Measurements from ENCODE around the gene SLC25A47. TPM values are rescaled to one million over a fixed set of nuclear protein-coding genes. Genes with fewer than 3 reads are reported as not detected.
"Not testable (repeated sequence)": the region's sequence is repeated elsewhere in the genome, so short reads cannot be mapped to it uniquely, and the experiment has no call there.

Gene SLC25A47
- total RNA-seq, 1 donor from 2014 or later = not detected

- no peak for DNase-seq (ENCODE audit: low spot score)
- intact Hi-C loops (cut with DNase I) = loop anchor here (5.0 kb wide), 1 partner anchor 89 kb away; the partner anchor contains the start of gene WDR25
- ATAC-seq = no peak
These were observed 34.6 kb upstream of the SLC25A47 start for GRCh38 chr14:100288382-100289185.

GRCh38 chr14:100289916-100290606 is 33.1 kb upstream of the SLC25A47 start:
- no peak for ATAC-seq
- DNase-seq (ENCODE audit: low spot score) = no peak
- intact Hi-C loops (cut with DNase I) = loop anchor here (5.0 kb wide), 1 partner anchor 87 kb away; the partner anchor contains the start of gene WDR25

- intact Hi-C loops (cut with DNase I) = no loop called here
- DNase-seq (ENCODE audit: low spot score) (peak; percentile 58), ATAC-seq (no peak)
These were observed 32.4 kb upstream of the SLC25A47 start for GRCh38 chr14:100290607-100291304.

GRCh38 chr14:100291305-100292075 is 31.6 kb upstream of the SLC25A47 start:
- DNase-seq (ENCODE audit: low spot score) = peak; percentile 50
- ATAC-seq = no peak
- intact Hi-C loops (cut with DNase I) = no loop called here

DNA sequence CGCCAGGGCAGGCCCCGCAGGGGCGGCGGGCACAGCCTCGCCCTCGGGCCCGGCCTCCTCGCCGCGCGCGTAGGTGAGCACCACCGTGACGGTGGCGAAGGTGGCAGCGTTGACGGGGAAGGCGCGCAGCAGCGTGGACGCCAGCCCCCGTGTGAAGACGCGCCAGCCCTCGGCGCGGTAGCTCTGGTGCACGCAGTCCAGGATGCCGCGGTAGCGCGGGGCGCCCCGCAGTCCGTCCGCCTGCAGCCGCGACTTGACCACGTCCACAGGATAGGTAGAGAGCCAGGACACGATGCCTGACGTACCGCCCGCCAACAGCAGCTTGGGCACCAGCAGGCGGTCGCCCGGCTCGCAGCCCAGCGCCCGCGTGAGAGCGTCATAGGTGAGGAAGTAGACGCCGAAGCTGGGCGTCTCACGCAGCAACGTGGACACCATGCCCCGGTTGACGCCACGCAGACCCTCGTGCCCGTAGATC is 30.8 kb upstream of the SLC25A47 start:
- intact Hi-C loops (cut with DNase I) = no loop called here
- DNase-seq (ENCODE audit: low spot score) (peak; percentile 53), ATAC-seq (no peak)

- no peak for ATAC-seq
- DNase-seq (ENCODE audit: low spot score) = peak; percentile 54
- intact Hi-C loops (cut with DNase I) = no loop called here
These were observed 30.2 kb upstream of the SLC25A47 start for GRCh38 chr14:100292776-100293461.

GRCh38 chr14:100293497-100294212 is 29.5 kb upstream of the SLC25A47 start:
- ATAC-seq (no peak), DNase-seq (ENCODE audit: low spot score) (peak; percentile 23)
- intact Hi-C loops (cut with DNase I) = no loop called here

DNA sequence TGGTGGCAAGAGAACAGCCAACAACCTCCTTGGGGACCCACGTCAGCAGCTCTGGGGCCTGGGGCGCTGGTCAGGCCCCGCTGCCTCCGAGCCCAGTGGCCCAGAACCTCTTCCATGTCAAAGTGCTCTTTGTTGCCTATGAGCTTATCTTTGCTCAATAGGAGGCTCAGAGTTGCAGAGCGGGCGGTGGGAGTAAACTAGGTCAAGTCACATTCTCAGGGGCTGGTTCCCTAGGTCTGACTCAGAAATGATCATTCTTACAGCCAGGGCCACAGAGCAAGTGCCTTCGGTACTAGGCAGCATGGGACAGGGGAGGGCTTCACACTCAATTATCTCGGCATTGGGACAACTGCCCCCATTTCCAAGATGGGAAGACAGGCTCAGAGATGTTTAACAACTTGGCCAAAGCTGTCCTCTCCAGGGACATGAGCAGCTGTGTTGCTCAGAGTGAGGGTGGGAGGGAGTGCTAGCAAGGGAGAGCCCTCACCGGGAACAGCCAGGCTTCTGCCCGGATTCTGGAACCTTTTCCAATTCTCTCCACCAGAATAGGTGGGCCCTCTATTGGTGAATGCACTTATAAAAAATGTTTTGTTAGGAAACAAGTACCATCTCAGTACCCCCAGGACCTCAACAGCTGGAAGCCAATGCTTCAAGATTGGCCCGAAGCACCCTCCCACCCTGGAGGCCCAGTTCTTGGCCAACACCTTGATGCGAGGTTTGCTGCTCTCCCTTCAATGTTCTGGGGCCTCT is 28.8 kb upstream of the SLC25A47 start:
- intact Hi-C loops (cut with DNase I) = no loop called here
- DNase-seq (ENCODE audit: low spot score) (peak; percentile 50), ATAC-seq (peak; percentile 7)

DNA sequence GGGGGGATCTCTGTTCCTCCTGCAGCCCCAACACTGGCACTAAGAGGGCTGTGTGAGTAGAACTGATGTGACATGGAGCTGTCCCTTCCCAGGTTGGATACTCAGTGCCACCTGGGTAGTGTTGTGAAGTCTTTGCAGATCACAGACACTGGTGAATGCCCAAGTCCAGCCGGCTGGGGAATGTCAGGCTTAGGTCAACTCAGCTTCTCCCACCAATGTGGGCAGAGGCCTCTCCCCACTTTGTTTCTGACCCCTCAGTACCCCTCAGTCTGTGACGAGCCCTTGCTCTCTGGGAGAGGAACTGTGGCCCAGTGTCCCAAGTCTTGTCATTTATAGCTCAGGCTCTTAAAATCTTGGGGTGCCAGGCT is 28.2 kb upstream of the SLC25A47 start:
- ATAC-seq (no peak), DNase-seq (ENCODE audit: low spot score) (peak; percentile 49)
- intact Hi-C loops (cut with DNase I) = no loop called here

DNA sequence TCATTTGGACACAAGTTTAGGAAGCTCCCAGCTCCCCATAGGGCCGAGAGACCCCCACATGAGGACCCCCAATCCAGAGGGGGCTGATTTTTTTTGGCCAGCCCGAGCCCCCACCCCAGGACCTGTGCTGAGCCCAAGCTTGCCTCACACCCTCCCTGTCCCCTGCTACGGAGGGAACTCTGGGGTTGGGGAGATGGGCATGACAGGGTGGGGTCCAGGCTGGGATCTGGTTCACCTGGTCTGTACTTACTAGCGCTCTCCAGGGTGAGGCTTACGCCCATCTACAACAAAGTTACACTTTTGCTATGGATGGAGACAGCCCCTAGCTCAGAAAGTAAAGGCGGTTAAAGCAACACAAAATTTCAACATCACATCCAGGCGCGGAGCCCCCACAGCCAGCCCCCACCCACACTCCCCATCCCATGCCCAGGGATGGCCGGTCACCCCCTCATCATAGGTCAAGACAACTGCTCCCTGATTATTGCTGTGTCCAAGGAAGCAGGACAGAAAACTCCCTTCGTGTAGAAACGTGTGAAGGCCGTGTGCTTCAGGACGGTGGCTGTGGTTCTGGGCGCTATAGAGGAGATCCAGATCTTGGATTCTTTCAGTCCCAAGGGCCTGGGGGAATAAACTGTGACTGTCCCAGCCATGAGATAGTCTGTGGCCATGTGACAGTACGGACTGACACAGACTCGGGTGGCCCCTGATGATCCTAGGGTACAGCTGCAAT is 27.6 kb upstream of the SLC25A47 start:
- ATAC-seq (no peak), DNase-seq (ENCODE audit: low spot score) (peak; percentile 50)
- intact Hi-C loops (cut with DNase I) = no loop called here

DNA sequence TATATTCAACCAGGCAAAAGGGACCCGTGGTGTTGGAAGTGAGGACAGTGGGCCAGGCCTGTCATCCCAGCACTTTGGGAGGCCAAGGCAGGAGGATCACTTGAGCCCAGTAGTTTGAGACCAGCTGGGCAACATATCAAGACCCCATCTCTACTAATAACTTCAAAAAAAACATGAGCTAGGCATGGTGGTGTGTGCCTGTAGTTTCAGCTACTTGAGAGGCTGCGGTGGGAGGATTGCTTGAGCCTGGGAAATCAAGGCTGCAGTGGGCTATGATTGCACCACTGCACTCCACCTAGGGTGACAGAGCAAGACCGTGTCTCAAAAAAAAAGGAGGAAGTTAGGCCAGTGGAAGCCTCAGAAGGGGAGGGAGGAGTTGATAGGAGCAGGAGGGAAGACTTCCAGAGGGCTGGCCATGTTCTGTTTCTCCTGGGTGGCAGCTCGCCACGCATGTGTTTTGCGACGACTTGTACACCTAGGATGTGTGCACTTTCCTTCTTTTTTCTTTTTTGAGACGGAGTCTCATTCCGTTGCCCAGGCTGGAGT is 27.0 kb upstream of the SLC25A47 start:
- intact Hi-C loops (cut with DNase I) = no loop called here
- ATAC-seq (no peak), DNase-seq (ENCODE audit: low spot score) (peak; percentile 56)

GRCh38 chr14:100296729-100297128 is 26.4 kb upstream of the SLC25A47 start:
- ATAC-seq; intact Hi-C loops (cut with DNase I): not testable (repeated sequence)
- DNase-seq (ENCODE audit: low spot score) = peak; percentile 48

DNA sequence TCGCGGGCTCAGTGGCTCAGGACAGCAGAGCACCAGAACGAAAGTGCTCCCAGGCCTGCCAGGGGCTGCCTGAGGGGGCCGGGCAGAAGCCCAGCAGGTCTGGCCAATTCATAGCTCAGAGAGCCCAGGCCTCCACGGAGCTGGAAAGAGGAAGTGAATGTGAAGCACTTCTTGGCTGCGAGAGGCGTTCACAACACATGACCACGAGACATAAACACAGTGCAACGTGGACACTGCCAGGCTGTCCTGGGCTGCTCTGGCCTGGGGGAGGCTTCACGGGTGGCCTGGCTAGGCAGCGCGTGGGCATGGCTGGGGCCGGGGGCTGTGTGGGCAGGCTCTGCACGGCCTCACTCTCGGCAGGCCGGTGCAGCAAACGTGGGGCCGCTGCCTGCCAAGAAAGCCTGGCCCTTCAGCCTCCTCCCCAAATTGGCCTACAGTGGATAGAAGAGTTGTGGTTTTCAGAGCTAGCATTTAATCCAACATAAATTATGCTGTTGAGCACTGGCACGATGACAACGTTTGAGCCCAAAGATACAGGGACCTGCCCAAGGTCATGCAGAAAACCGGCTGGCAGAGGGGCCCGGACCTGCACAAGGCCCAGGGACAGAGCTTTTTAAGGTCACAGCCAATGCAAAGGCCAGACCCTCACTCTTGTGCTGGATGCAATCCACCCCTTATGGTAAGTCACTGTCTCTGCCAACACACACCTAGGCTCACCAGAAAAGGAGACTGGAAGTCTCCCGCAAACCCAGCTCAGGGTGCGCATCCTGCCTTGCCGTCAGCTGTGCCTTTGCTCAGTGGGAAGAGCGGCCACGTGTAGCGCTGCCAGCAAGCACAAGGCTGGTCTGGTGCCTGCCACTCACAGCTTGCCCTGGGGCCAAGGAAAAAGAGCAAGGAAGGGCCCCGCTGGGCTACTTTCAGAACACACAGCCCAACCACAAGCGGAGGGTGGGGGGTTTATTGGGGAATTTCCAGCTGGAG is 25.5 kb upstream of the SLC25A47 start:
- ATAC-seq = peak; percentile 94
- intact Hi-C loops (cut with DNase I) = no loop called here
- peak; percentile 80 for DNase-seq (ENCODE audit: low spot score)

DNA sequence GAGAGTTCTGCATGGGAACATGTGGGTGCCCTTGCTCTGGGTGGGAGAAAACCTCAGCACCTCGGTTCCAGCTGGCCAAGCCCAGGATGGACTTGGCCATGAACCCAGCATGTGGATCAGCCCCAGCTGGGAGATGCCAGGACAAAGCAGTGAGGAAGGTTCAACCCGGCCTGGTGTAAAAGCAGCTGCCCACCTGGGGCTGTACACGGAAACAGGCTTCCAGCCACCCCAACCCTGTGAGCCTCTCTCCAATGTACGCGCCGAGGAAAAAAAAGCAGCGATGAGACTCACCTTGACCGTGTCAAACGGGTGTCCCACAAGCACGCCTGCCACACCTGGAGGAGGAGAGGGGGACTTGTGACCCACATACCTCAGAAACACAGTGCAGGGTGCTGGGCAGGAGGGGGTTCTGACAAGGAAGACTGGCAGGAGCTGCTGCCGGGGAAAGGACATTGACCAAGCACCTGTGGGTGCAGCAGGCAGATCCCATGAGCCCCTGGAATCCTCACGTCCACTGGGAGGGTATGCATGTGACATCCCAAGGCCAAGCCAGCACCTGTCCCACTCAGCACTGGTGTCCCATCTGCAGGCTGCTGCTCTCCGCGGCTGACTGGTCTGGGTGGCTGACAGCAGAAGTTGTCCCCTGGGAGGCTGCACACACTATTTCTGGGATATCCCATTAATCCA is 24.4 kb upstream of the SLC25A47 start:
- no peak for DNase-seq (ENCODE audit: low spot score)
- intact Hi-C loops (cut with DNase I) = no loop called here
- no peak for ATAC-seq

DNA sequence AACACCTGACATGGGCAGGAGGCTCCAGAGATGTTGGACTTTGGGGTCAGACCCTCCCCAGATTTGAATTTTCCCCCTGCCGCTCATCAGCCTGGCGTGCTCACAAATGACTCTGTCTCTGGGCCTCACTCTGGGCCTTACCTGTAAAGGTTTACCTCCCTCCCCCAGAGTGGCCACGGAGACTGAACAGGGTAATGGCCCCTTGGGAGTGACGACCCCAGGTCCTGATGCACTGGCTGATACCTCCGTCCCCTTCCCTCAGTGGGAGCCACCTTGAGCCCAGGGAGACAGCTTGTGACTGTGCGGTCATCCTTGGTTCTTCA is 23.9 kb upstream of the SLC25A47 start:
- no peak for ATAC-seq
- DNase-seq (ENCODE audit: low spot score) = no peak
- intact Hi-C loops (cut with DNase I) = no loop called here
